ENCODE measurements around the gene POC1B. TPM values are rescaled to one million over a fixed set of nuclear protein-coding genes. Genes with fewer than 3 reads are reported as not detected.

Gene POC1B
- total RNA-seq, 1 experiment from 2014 or later = 30.8 TPM

DNA sequence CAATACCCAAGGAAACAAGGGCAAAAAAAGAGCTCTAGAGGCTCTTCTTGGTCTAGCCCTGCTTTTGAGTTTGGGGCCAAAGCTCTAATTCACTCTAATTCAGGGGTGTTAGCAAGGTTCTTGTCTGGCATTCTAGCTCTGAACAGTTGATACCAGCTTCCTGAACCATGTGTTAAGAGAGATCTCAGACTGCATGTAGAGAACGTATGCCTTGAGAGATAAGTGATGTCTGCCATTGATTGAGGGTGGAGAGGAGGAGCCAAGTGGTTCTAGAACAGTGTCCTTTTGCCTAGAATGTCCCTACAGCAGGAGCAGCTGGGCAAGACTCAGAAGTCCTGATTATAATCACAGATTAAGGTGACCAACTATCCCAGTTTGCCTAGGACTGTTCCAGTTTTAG is 18.2 kb upstream of the POC1B start:
- Histone ChIP-seq H3K9me3 (ENCODE audit: low read depth, low read length, poor library complexity, severe bottlenecking) (no peaks in the 10 kb centered on the region), H3K36me3 (ENCODE audit: insufficient read depth, low read length, poor library complexity, severe bottlenecking) (no peaks in the 10 kb centered on the region), H3K4me3 (ENCODE audit: low read depth, low read length, poor library complexity, severe bottlenecking) (no peak overlapping the region), H3K27me3 (replicated peaks; ENCODE audit: insufficient read depth, low read depth, low read length, poor library complexity) (no peaks in the 10 kb centered on the region), H3K4me1 (ENCODE audit: insufficient read depth, low read length, poor library complexity, severe bottlenecking) (peaks cover 13% of the 10 kb centered on the region), H3K27ac (ENCODE audit: low read depth, low read length, poor library complexity, severe bottlenecking) (no peak overlapping the region)
- no peak for DNase-seq (ENCODE audit: low spot score)
- CTCF ChIA-PET = interaction anchor here (0.5 to 1.4 kb wide), 2 partner anchors 28 to 927 kb away, joined by 3 read pairs; no protein-coding TSS in a partner anchor
- no TSS peak for BruUV-seq (replicated peaks)
- intact Hi-C loops (cut with micrococcal nuclease; ENCODE audit: unreplicated experiment) = loop anchor here (5.0 to 10.0 kb wide), 6 partner anchors 163 to 1398 kb away; partner anchors contain the start of gene ATP2B1
- POLR2A ChIA-PET (ENCODE audit: low non-redundant PET) = interaction anchor here (0.7 kb wide), 1 partner anchor 17 kb away, joined by 3 read pairs; no protein-coding TSS in a partner anchor
- TF ChIP-seq EZH2 (IDR thresholded peaks at IDR 0.05; ENCODE audit: borderline replicate concordance, low read depth, low read length, poor library complexity, severe bottlenecking) = no peak
- TF ChIP-seq, protein P1, sequence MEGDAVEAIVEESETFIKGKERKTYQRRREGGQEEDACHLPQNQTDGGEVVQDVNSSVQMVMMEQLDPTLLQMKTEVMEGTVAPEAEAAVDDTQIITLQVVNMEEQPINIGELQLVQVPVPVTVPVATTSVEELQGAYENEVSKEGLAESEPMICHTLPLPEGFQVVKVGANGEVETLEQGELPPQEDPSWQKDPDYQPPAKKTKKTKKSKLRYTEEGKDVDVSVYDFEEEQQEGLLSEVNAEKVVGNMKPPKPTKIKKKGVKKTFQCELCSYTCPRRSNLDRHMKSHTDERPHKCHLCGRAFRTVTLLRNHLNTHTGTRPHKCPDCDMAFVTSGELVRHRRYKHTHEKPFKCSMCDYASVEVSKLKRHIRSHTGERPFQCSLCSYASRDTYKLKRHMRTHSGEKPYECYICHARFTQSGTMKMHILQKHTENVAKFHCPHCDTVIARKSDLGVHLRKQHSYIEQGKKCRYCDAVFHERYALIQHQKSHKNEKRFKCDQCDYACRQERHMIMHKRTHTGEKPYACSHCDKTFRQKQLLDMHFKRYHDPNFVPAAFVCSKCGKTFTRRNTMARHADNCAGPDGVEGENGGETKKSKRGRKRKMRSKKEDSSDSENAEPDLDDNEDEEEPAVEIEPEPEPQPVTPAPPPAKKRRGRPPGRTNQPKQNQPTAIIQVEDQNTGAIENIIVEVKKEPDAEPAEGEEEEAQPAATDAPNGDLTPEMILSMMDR (conservative IDR thresholded peaks at IDR 0.05; ENCODE audit: low read depth, low read length) = no peak

DNA sequence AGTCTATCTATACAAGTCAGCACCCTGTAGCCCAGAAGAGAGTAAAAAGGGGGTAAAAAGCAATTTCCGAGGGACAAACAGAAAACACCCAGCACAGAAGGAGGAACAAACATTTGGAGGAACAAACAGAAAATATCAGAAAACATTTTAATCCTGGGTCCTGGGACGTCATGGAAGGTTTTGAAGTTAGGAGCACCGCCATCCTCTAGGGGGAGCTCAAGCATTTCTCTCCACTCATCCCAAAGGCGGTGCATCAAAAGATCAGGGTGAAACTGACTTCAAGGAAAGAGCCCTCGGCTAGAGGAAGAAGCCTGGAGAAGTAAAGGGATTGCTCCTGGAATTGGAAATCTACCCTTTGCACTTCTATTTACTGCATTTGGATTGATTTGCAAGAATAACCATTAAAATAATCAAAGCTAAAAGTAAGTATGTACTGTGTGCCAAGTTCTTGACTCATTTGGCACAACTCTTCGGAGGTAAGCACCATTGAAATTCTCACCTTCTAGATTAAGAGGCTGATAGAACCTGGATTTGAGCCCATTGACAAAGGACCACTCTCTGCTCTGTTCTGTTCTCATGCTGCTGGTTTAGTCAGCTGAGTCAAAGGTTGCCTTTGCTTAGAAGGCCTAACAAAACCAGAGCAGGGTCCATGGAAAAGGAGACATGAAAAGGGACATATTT is 17.2 kb upstream of the POC1B start:
- no peaks in the 10 kb centered on the region for H3K9me3 ChIP-seq (ENCODE audit: low read depth, low read length, poor library complexity, severe bottlenecking)
- H3K36me3 ChIP-seq (ENCODE audit: insufficient read depth, low read length, poor library complexity, severe bottlenecking) = no peaks in the 10 kb centered on the region
- POLR2A ChIA-PET (ENCODE audit: low non-redundant PET) = no interaction called here
- intact Hi-C loops (cut with micrococcal nuclease; ENCODE audit: unreplicated experiment) = loop anchor here (2.0 to 10.0 kb wide), 7 partner anchors 164 to 1399 kb away; partner anchors contain the start of gene ATP2B1
- CTCF ChIA-PET = interaction anchor here (0.6 to 1.4 kb wide), 2 partner anchors 29 to 317 kb away, joined by 3 read pairs; no protein-coding TSS in a partner anchor
- no peaks in the 10 kb centered on the region for H3K27me3 ChIP-seq (replicated peaks; ENCODE audit: insufficient read depth, low read depth, low read length, poor library complexity)
- peaks cover 13% of the 10 kb centered on the region for H3K4me1 ChIP-seq (ENCODE audit: insufficient read depth, low read length, poor library complexity, severe bottlenecking)
- DNase-seq (ENCODE audit: low spot score) = peak; percentile 88
- BruUV-seq (replicated peaks) = no TSS peak
- H3K27ac ChIP-seq (ENCODE audit: low read depth, low read length, poor library complexity, severe bottlenecking) = no peak overlapping the region
- no peak overlapping the region for H3K4me3 ChIP-seq (ENCODE audit: low read depth, low read length, poor library complexity, severe bottlenecking)
- no peak for TF ChIP-seq EZH2 (IDR thresholded peaks at IDR 0.05; ENCODE audit: borderline replicate concordance, low read depth, low read length, poor library complexity, severe bottlenecking)
- TF ChIP-seq, protein P1 (conservative IDR thresholded peaks at IDR 0.05; ENCODE audit: low read depth, low read length) = peak; percentile 93

DNA sequence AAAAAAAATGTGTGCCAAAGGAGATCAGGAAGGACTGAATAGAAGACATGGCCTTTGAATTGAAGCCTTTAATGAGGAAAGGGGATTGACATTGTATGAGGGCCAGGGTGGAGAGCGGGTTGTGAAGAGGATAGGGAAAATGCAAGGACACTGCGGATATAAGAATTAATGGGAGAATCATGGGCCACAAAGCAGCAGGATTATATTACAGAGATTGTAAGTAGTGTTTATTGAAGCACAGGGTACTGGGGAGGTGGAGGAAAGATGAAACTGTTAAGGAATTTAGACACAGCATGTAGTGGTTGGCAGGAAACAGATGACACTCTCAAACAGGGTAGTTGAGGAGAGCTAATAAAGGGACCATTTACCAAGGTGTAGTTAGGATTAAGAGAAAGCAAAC is 16.4 kb upstream of the POC1B start:
- no peaks in the 10 kb centered on the region for H3K36me3 ChIP-seq (ENCODE audit: insufficient read depth, low read length, poor library complexity, severe bottlenecking)
- ChIA-PET POLR2A (ENCODE audit: low non-redundant PET) (no interaction called here), CTCF (interaction anchor here (0.6 kb wide), 1 partner anchor 317 kb away, joined by 3 read pairs; no protein-coding TSS in a partner anchor)
- H3K9me3 ChIP-seq (ENCODE audit: low read depth, low read length, poor library complexity, severe bottlenecking) = no peaks in the 10 kb centered on the region
- no peak overlapping the region for H3K27ac ChIP-seq (ENCODE audit: low read depth, low read length, poor library complexity, severe bottlenecking)
- intact Hi-C loops (cut with micrococcal nuclease; ENCODE audit: unreplicated experiment) = loop anchor here (2.0 to 10.0 kb wide), 7 partner anchors 165 to 1400 kb away; partner anchors contain the start of gene ATP2B1
- DNase-seq (ENCODE audit: low spot score) = no peak
- BruUV-seq (replicated peaks) = no TSS peak
- peaks cover 13% of the 10 kb centered on the region for H3K4me1 ChIP-seq (ENCODE audit: insufficient read depth, low read length, poor library complexity, severe bottlenecking)
- TF ChIP-seq EZH2 (IDR thresholded peaks at IDR 0.05; ENCODE audit: borderline replicate concordance, low read depth, low read length, poor library complexity, severe bottlenecking) = no peak
- TF ChIP-seq, protein P1 (conservative IDR thresholded peaks at IDR 0.05; ENCODE audit: low read depth, low read length) = no peak
- no peak overlapping the region for H3K4me3 ChIP-seq (ENCODE audit: low read depth, low read length, poor library complexity, severe bottlenecking)
- H3K27me3 ChIP-seq (replicated peaks; ENCODE audit: insufficient read depth, low read depth, low read length, poor library complexity) = no peaks in the 10 kb centered on the region

All from A673 (cell line).